ENCODE results near the gene FAM81A. TPM values are rescaled to one million over a fixed set of nuclear protein-coding genes. Genes with fewer than 3 reads are reported as not detected.

The FAM81A gene
- total and polyA plus RNA-seq, 9 of the 15 experiments (the other 6 are each of a cell fraction or from before 2014, with no cell fraction given): not detected

DNA sequence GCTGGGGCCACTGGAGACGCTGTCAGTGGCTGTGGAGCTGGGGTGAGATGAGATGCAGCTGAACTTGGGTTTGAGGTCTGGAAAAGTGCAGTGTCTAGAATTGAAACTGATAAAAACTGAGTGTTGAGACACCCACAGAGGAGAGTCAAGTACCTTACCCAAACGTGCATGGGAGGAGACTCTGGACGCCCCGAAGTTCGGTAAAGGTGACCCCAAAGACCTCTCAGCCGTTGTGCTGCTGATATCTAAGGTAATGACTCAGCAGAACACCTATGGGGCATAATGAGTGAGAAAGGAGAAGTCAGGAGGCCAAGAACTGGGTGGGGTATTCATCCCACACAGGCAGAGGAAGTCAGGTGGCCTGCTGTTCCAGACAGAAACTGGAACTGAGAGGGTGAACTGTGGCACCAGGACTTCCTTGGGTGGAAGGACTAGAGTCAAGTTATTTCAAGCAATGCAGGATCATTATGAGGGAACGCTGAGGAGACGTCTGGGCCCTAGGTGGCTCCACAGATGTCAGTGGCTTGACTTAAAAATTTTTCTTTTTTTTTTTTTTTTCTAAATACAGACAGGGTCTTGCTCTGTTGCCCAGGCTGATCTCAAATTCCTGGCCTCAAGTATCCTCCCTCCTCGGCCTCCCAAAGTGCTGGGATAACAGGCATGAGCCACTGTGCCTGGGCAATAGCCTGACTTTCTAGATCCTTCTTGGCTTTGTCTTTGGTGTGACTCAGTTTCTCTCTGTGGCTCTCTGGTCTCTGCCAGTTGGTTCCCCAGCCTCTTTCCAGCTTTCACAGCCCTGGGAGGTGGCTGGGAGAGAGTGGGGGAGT is 105.9 kb downstream of the FAM81A start (continued):
- TF ChIP-seq, protein P1, sequence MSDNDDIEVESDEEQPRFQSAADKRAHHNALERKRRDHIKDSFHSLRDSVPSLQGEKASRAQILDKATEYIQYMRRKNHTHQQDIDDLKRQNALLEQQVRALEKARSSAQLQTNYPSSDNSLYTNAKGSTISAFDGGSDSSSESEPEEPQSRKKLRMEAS (CRISPR knock-in tag; IDR thresholded peaks at IDR 0.05): no peak
- TF ChIP-seq ZNF316 (IDR thresholded peaks at IDR 0.05): peak; percentile 79
- TF ChIP-seq JUND (IDR thresholded peaks at IDR 0.05; ENCODE audit: borderline replicate concordance, low read depth, low read length): no peak
- peak; percentile 26; the same call in 1 of the 3 replicates for TF ChIP-seq JUND (tag; IDR thresholded peaks at IDR 0.05; ENCODE audit: borderline replicate concordance, low read depth, low read length)
- TF ChIP-seq, protein P2, sequence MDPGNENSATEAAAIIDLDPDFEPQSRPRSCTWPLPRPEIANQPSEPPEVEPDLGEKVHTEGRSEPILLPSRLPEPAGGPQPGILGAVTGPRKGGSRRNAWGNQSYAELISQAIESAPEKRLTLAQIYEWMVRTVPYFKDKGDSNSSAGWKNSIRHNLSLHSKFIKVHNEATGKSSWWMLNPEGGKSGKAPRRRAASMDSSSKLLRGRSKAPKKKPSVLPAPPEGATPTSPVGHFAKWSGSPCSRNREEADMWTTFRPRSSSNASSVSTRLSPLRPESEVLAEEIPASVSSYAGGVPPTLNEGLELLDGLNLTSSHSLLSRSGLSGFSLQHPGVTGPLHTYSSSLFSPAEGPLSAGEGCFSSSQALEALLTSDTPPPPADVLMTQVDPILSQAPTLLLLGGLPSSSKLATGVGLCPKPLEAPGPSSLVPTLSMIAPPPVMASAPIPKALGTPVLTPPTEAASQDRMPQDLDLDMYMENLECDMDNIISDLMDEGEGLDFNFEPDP (CRISPR knock-in tag; IDR thresholded peaks at IDR 0.05): no peak
- TF ChIP-seq RAD51 (IDR thresholded peaks at IDR 0.05; ENCODE audit: borderline replicate concordance, low read depth): 0 out of 2 replicates have a peak, but pooled peaks have one; percentile 10

DNA sequence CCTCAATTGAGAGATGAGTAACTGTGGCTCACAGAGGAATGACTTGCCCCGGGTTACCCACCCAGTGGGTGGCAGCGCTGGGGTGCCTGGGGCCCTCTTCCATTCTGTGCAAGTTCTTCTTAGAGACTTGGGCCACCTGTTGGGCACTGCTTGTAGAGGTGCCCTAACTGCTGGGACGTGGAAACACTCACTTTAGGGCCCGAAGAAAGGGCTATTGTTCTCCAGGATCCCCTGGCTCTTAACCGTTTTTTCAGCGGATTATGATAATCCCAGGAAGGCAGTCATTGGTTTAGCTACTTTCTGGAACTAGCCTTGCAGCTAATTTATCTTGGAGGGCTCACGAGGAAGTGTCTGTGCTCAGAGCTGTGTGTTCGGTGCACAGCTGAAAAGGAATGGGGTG is 107.6 kb downstream of the FAM81A start:
- Histone ChIP-seq H3K9ac (ENCODE audit: insufficient read depth in 1 of 2, low read depth in 2 of 2, low read length in 2 of 2) (no peak overlapping the region), H3K9me1 (ENCODE audit: control insufficient read depth, insufficient read depth, low read length) (no peaks in the 10 kb centered on the region), H3K4me2 (ENCODE audit: insufficient read depth, low read length) (no peak overlapping the region), H3K27me3 (ENCODE audit: control insufficient read depth in 2 of 2, insufficient read depth in 2 of 2, low read length in 2 of 2) (peaks cover 2 to 17% of the 10 kb centered on the region in 2 experiments; a peak in 3 of 5 replicates), H3K79me2 (ENCODE audit: control insufficient read depth, insufficient read depth, low read length) (no peaks in the 10 kb centered on the region), H2AFZ (ENCODE audit: low read depth, low read length) (no peak overlapping the region), H3K36me3 (ENCODE audit: control insufficient read depth, insufficient read depth, low read length) (no peaks in the 10 kb centered on the region), H3K27ac (ENCODE audit: extremely low read depth, low read depth, low read length) (no peak overlapping the region), H4K20me1 (replicated peaks; ENCODE audit: control insufficient read depth, insufficient read depth, low read length) (no peaks in the 10 kb centered on the region), H3K9me3 (replicated peaks; ENCODE audit: control insufficient read depth, insufficient read depth, low read depth, low read length) (no peaks in the 10 kb centered on the region), H3K4me3 (no peak overlapping the region), H3K4me1 (replicated peaks in 1 of 2; ENCODE audit: control insufficient read depth in 2 of 2, insufficient read depth in 2 of 2, low read length in 2 of 2) (peaks cover 11 to 14% of the 10 kb centered on the region in 2 experiments; a peak in 4 of 5 replicates)
- WGBS (ENCODE audit: insufficient coverage, low coverage, missing lambda C conversion rate): 26% methylated on average over 8 of the region's 8 CpGs
- no peak for ATAC-seq
- BruUV-seq (replicated peaks): no TSS peak
- TF ChIP-seq CBFA2T2 (conservative IDR thresholded peaks at IDR 0.05): no peak
- TF ChIP-seq, protein P3, sequence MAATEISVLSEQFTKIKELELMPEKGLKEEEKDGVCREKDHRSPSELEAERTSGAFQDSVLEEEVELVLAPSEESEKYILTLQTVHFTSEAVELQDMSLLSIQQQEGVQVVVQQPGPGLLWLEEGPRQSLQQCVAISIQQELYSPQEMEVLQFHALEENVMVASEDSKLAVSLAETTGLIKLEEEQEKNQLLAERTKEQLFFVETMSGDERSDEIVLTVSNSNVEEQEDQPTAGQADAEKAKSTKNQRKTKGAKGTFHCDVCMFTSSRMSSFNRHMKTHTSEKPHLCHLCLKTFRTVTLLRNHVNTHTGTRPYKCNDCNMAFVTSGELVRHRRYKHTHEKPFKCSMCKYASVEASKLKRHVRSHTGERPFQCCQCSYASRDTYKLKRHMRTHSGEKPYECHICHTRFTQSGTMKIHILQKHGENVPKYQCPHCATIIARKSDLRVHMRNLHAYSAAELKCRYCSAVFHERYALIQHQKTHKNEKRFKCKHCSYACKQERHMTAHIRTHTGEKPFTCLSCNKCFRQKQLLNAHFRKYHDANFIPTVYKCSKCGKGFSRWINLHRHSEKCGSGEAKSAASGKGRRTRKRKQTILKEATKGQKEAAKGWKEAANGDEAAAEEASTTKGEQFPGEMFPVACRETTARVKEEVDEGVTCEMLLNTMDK (IDR thresholded peaks at IDR 0.05; ENCODE audit: borderline replicate concordance, insufficient read depth, low read depth, low read length, poor library complexity, severe bottlenecking): no peak
- no peak for TF ChIP-seq ZNF785 (CRISPR knock-in tag; IDR thresholded peaks at IDR 0.05)
- TF ChIP-seq HDAC6 (IDR thresholded peaks at IDR 0.05; ENCODE audit: low read depth, low read length): no peak
- TF ChIP-seq MBD2 (IDR thresholded peaks at IDR 0.05; ENCODE audit: borderline replicate concordance, low read depth): no peak
- TF ChIP-seq ZBED1 (IDR thresholded peaks at IDR 0.05): no peak
- TF ChIP-seq ZKSCAN3 (CRISPR knock-in tag; IDR thresholded peaks at IDR 0.05): no peak
- TF ChIP-seq HMGN3 (IDR thresholded peaks at IDR 0.05; ENCODE audit: borderline replicate concordance, extremely low read depth, insufficient read length, low read depth, low read length): no peak
- TF ChIP-seq, protein P4, sequence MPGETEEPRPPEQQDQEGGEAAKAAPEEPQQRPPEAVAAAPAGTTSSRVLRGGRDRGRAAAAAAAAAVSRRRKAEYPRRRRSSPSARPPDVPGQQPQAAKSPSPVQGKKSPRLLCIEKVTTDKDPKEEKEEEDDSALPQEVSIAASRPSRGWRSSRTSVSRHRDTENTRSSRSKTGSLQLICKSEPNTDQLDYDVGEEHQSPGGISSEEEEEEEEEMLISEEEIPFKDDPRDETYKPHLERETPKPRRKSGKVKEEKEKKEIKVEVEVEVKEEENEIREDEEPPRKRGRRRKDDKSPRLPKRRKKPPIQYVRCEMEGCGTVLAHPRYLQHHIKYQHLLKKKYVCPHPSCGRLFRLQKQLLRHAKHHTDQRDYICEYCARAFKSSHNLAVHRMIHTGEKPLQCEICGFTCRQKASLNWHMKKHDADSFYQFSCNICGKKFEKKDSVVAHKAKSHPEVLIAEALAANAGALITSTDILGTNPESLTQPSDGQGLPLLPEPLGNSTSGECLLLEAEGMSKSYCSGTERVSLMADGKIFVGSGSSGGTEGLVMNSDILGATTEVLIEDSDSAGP (CRISPR knock-in tag; IDR thresholded peaks at IDR 0.05): no peak
- no peak for FAIRE-seq
- no peak for DNase-seq (ENCODE audit: extremely low read depth in 1 of 4, low spot score in 3 of 4)
- ChIA-PET POLR2A (no interaction called here), CTCF (ENCODE audit: low intra/inter-chr PET ratio) (no interaction called here)
- intact Hi-C loops (cut with micrococcal nuclease) (no loop called here), in situ Hi-C loops (cut with MboI) (no loop called here)

All from K562 (cell line).